ENCODE measurements around the gene ZNF865.

ZNF865 gene

GRCh38 chr19:55579766-55580621, 25.5 kb upstream of the ZNF865 start:
- no peak for TF ChIP-seq EZH2phosphoT487 (conservative IDR thresholded peaks at IDR 0.05; ENCODE audit: low read length)
- TF ChIP-seq CTCF (IDR thresholded peaks at IDR 0.05; ENCODE audit: insufficient read depth, low read length, poor library complexity, severe bottlenecking), result no peak
- Histone ChIP-seq H3K4me2 (ENCODE audit: low read depth, low read length, poor library complexity, severe bottlenecking) (peak overlapping the region; percentile 57), H2AFZ (ENCODE audit: low read depth, low read length, severe bottlenecking) (peak overlapping the region; percentile 90)

GRCh38 chr19:55580628-55581144, 24.8 kb upstream of the ZNF865 start, which contains the start of gene ZNF579:
Gene ZNF579 (minus strand): TSS chr19:55580848. CDS start chr19:55579639, 1,209 bp downstream.
- no peaks in the 10 kb centered on the region for H3K27me3 ChIP-seq (ENCODE audit: low read length)
- H2AFZ ChIP-seq (ENCODE audit: low read depth, low read length, severe bottlenecking), result peak within 1 kb of the TSS; percentile 90
- no peaks in the 10 kb centered on the region for H3K36me3 ChIP-seq (ENCODE audit: low read length)
- H3K9me3 ChIP-seq (ENCODE audit: insufficient read depth, low read length), result no peaks in the 10 kb centered on the region
- H3K9ac ChIP-seq (ENCODE audit: low read length), result peak within 1 kb of the TSS; percentile 81
- peak within 1 kb of the TSS; percentile 57 for H3K4me2 ChIP-seq (ENCODE audit: low read depth, low read length, poor library complexity, severe bottlenecking)
- H3K79me2 ChIP-seq (ENCODE audit: insufficient read depth, low read length), result no peaks in the 10 kb centered on the region
- H3K9me2 ChIP-seq (replicated peaks; ENCODE audit: insufficient read depth, low read length), result no peaks in the 10 kb centered on the region
- TF ChIP-seq CTCF (IDR thresholded peaks at IDR 0.05; ENCODE audit: insufficient read depth, low read length, poor library complexity, severe bottlenecking) (no peak), EZH2phosphoT487 (conservative IDR thresholded peaks at IDR 0.05; ENCODE audit: low read length) (no peak)
- H3F3A ChIP-seq (ENCODE audit: insufficient read depth), result 0 out of 2 replicates have a peak, but pooled peaks cover 3% of the 10 kb centered on the region
- peak within 1 kb of the TSS; percentile 87 for H3K4me3 ChIP-seq (ENCODE audit: insufficient read depth, low read length, poor library complexity, severe bottlenecking)
- peak within 1 kb of the TSS; percentile 37 for H3K27ac ChIP-seq (ENCODE audit: low read depth, low read length)
- H4K20me1 ChIP-seq (ENCODE audit: low read depth, low read length), result no peaks in the 10 kb centered on the region

More at GRCh38 chr19:55579766-55580621, 25.5 kb upstream of the ZNF865 start:
- Histone ChIP-seq H3K9ac (ENCODE audit: low read length) (peak overlapping the region; percentile 81), H3F3A (ENCODE audit: insufficient read depth) (0 out of 2 replicates have a peak, but pooled peaks cover 3% of the 10 kb centered on the region), H3K27ac (ENCODE audit: low read depth, low read length) (peak overlapping the region; percentile 37), H3K27me3 (ENCODE audit: low read length) (no peaks in the 10 kb centered on the region), H3K36me3 (ENCODE audit: low read length) (no peaks in the 10 kb centered on the region), H3K79me2 (ENCODE audit: insufficient read depth, low read length) (no peaks in the 10 kb centered on the region), H3K9me3 (ENCODE audit: insufficient read depth, low read length) (no peaks in the 10 kb centered on the region), H3K4me3 (ENCODE audit: insufficient read depth, low read length, poor library complexity, severe bottlenecking) (peak overlapping the region; percentile 87), H4K20me1 (ENCODE audit: low read depth, low read length) (no peaks in the 10 kb centered on the region), H3K9me2 (replicated peaks; ENCODE audit: insufficient read depth, low read length) (no peaks in the 10 kb centered on the region)

- peak overlapping the region; percentile 90 for H2AFZ ChIP-seq (ENCODE audit: low read depth, low read length, severe bottlenecking)
- H3K4me2 ChIP-seq (ENCODE audit: low read depth, low read length, poor library complexity, severe bottlenecking), result peak overlapping the region; percentile 57
- no peaks in the 10 kb centered on the region for H3K9me3 ChIP-seq (ENCODE audit: insufficient read depth, low read length)
- H3K27me3 ChIP-seq (ENCODE audit: low read length), result no peaks in the 10 kb centered on the region
- peak overlapping the region; percentile 81 for H3K9ac ChIP-seq (ENCODE audit: low read length)
- 0 out of 2 replicates have a peak, but pooled peaks cover 3% of the 10 kb centered on the region for H3F3A ChIP-seq (ENCODE audit: insufficient read depth)
- no peaks in the 10 kb centered on the region for H3K36me3 ChIP-seq (ENCODE audit: low read length)
- H3K9me2 ChIP-seq (replicated peaks; ENCODE audit: insufficient read depth, low read length), result no peaks in the 10 kb centered on the region
- TF ChIP-seq CTCF (IDR thresholded peaks at IDR 0.05; ENCODE audit: insufficient read depth, low read length, poor library complexity, severe bottlenecking), result no peak
- no peak for TF ChIP-seq EZH2phosphoT487 (conservative IDR thresholded peaks at IDR 0.05; ENCODE audit: low read length)
- H4K20me1 ChIP-seq (ENCODE audit: low read depth, low read length), result no peaks in the 10 kb centered on the region
- no peak overlapping the region for H3K27ac ChIP-seq (ENCODE audit: low read depth, low read length)
- H3K79me2 ChIP-seq (ENCODE audit: insufficient read depth, low read length), result no peaks in the 10 kb centered on the region
- peak overlapping the region; percentile 87 for H3K4me3 ChIP-seq (ENCODE audit: insufficient read depth, low read length, poor library complexity, severe bottlenecking)
These were observed 24.2 kb upstream of the ZNF865 start for GRCh38 chr19:55581145-55581822.

All from SU-DHL-6 (cell line).